HG03378 (cell line): ENCODE measurements around the gene RALGAPA2.

Experiments
- ATAC-seq: cut with Tn5 transposase; IDR thresholded peaks from one replicate; pipeline ENCODE4 v1.9.1; 2021; ENCODE audit warnings: mild to moderate bottlenecking, moderate library complexity; ENCODE audit not compliant: unreplicated experiment

The RALGAPA2 gene

GRCh38 chr20:20414640-20415220 is 297.7 kb downstream of the RALGAPA2 start:
- no peak for ATAC-seq

- no peak for ATAC-seq
These were observed 298.6 kb downstream of the RALGAPA2 start for GRCh38 chr20:20413810-20414281.

GRCh38 chr20:20412750-20413149 is 299.7 kb downstream of the RALGAPA2 start:
- ATAC-seq = no peak

GRCh38 chr20:20411836-20412235 is 300.6 kb downstream of the RALGAPA2 start:
- ATAC-seq = no peak

- ATAC-seq = no peak
These were observed 301.0 kb downstream of the RALGAPA2 start for GRCh38 chr20:20411402-20411801.

- no peak for ATAC-seq
These were observed 301.8 kb downstream of the RALGAPA2 start for GRCh38 chr20:20410678-20411077.

GRCh38 chr20:20409331-20409730 is 303.1 kb downstream of the RALGAPA2 start:
- no peak for ATAC-seq

- no peak for ATAC-seq
These were observed 304.3 kb downstream of the RALGAPA2 start for GRCh38 chr20:20407891-20408805.

- ATAC-seq = no peak
These were observed 306.1 kb downstream of the RALGAPA2 start for GRCh38 chr20:20406306-20406705.

GRCh38 chr20:20405623-20406022 is 306.8 kb downstream of the RALGAPA2 start:
- no peak for ATAC-seq

- ATAC-seq = no peak
These were observed 307.8 kb downstream of the RALGAPA2 start for GRCh38 chr20:20404633-20405032.

- no peak for ATAC-seq
These were observed 310.5 kb downstream of the RALGAPA2 start for GRCh38 chr20:20401991-20402390.

- no peak for ATAC-seq
These were observed 312.6 kb downstream of the RALGAPA2 start for GRCh38 chr20:20399531-20400500.

- ATAC-seq = no peak
These were observed 314.3 kb downstream of the RALGAPA2 start for GRCh38 chr20:20398123-20398522.

GRCh38 chr20:20396794-20397193 is 315.6 kb downstream of the RALGAPA2 start:
- no peak for ATAC-seq

- no peak for ATAC-seq
These were observed 316.4 kb downstream of the RALGAPA2 start for GRCh38 chr20:20395903-20396568.

GRCh38 chr20:20395087-20395486 is 317.4 kb downstream of the RALGAPA2 start:
- no peak for ATAC-seq

- no peak for ATAC-seq
These were observed 319.0 kb downstream of the RALGAPA2 start for GRCh38 chr20:20393207-20394120.

- no peak for ATAC-seq
These were observed 320.7 kb downstream of the RALGAPA2 start for GRCh38 chr20:20391766-20392165.
